IPS DF 6.9 (cell line): Measurements from ENCODE around the gene NKX1-1.

Experiments used
- DNase-seq: peaks from one replicate; pipeline ENCODE4 v3.0.0-alpha.2; 2013; ENCODE audit warnings: low read depth, low spot score
- H3K27ac ChIP-seq: one replicate; pipeline ENCODE4 v1.5.1; 2013; ENCODE audit warnings: low read length, control low read depth
- H3K27me3 ChIP-seq: 2 replicates; pipeline ENCODE4 v1.6.1; 2013; ENCODE audit warnings: mild to moderate bottlenecking, low read length; ENCODE audit not compliant: control insufficient read depth, insufficient read depth
- H3K36me3 ChIP-seq: 2 replicates; pipeline ENCODE4 v1.6.1; 2013; ENCODE audit warnings: low read length; ENCODE audit not compliant: control insufficient read depth, insufficient read depth
- H3K4me1 ChIP-seq: 2 replicates; pipeline ENCODE4 v1.6.1; 2013; ENCODE audit warnings: low read length; ENCODE audit not compliant: control insufficient read depth, insufficient read depth
- H3K4me3 ChIP-seq: 2 replicates; pipeline ENCODE4 v1.5.1; 2013; ENCODE audit warnings: mild to moderate bottlenecking, low read length
- H3K9me3 ChIP-seq: 2 replicates; pipeline ENCODE4 v1.6.1; 2013; ENCODE audit warnings: low read length, inconsistent platforms; ENCODE audit not compliant: control insufficient read depth, insufficient read depth
- WGBS: extraction: QIAGEN DNeasy Blood & Tissue Kit; methylation state at CpG from one replicate; pipeline ENCODE4 v1.1.7; 2013; ENCODE audit warnings: mixed read lengths, missing lambda C conversion rate; ENCODE audit not compliant: insufficient read length, insufficient coverage; 5-methylcytosine and 5-hydroxymethylcytosine counted together

NKX1-1 gene

GRCh38 chr4:1384675-1385372 is 21.4 kb downstream of the NKX1-1 start:
- H3K27ac ChIP-seq, result no peak overlapping the region
- peaks cover 11% of the 10 kb centered on the region for H3K36me3 ChIP-seq
- H3K4me1 ChIP-seq, result no peaks in the 10 kb centered on the region
- no CpG with 5 or more reads among the region's 16 CpGs for WGBS
- H3K4me3 ChIP-seq, result no peak overlapping the region
- no peak for DNase-seq
- H3K9me3 ChIP-seq, result no peaks in the 10 kb centered on the region
- H3K27me3 ChIP-seq, result no peaks in the 10 kb centered on the region

DNA sequence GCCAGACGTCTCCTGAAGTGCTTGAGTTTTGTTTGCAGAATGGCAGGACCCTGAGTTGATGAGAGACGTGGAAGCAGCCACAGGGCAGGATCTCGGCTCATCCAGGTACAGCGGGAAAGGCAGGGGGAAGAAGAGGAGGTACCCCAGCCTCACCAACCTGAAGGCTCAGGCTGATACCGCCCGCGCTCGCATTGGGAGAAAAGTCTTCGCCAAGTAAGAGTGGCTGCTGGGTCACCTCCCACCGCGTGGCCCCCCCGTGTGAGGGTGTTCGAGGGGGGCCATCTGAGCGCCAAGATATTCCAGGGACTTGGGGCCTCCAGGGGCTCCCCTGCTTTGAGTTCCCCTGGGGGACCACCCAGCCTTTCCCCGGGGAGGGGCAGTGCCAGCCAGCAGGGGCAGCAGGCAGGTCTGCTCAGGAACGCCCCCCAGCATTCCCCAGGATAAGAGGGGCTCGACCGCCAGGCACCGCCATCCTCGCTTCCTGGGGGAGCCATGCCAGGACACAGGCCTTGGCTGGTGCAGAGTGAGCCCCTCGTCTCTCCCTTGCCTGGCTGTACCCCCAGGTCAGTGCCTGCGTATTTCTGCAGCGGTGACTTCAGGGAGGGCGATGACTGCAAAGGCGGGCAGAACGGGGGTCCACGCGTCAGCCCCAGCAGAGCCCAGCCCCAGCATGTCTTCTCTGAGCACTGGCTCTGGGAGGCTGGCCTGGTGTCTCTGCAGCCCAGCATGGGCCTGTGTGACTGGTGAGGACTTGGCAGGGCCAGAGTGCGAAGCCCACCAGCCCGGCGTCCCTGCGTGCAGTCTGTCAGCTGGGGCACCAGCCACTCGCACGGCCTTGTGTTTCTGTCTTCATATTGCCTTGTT is 22.3 kb downstream of the NKX1-1 start:
- Histone ChIP-seq H3K4me1 (no peaks in the 10 kb centered on the region), H3K9me3 (no peaks in the 10 kb centered on the region), H3K27me3 (no peaks in the 10 kb centered on the region), H3K4me3 (no peak overlapping the region), H3K27ac (no peak overlapping the region), H3K36me3 (peaks cover 11% of the 10 kb centered on the region)
- no CpG with 5 or more reads among the region's 34 CpGs for WGBS
- no peak for DNase-seq

DNA sequence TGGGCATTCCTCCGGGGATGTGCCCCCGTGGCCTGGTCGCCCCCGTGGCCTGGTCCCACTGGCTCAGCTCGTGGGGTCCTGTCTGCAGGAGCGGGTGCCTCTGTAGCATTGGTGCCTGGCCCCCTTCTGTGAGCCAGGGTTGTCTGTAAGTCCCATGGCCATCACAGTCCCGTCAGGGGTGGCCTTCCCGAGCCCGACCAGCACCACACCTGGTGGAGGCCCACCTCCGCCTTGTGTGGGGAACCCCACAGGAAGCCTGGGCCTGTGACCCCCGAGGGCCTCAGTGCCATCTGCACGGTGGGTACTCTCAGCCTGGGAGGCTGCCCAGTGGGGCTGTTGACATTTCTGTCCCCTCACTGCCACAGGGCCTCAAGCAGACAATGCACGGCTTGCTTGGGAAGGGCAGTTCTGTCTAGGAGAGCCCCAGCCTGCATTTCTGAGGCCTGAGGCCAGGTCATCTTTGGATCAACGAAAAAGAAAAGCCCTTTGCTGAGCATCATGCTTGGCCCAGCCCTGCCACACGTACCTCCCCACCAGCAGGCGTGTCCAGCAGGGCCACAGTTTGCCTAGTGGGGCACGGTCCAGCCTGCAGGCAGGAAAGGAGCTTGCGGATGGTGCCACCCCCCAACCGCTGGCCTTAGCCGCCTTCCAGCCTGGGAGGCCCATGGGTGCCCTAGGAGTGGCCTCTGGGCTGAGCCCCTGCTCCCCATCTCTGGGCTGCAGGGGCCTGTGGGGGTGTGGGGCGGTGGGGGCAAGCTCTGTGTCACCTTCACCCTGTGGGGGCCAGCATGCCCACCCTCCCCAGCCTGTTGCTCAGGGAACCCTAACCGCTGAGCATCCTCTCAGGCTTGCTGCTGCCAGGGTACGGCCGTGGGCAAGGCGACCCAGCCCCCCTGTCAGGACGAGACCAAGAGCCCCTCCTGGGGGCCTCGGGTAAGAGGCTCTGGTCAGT is 23.2 kb downstream of the NKX1-1 start:
- peaks cover 11% of the 10 kb centered on the region for H3K36me3 ChIP-seq
- H3K4me3 ChIP-seq, result no peak overlapping the region
- H3K4me1 ChIP-seq, result no peaks in the 10 kb centered on the region
- H3K9me3 ChIP-seq, result no peaks in the 10 kb centered on the region
- DNase-seq, result no peak
- no peaks in the 10 kb centered on the region for H3K27me3 ChIP-seq
- H3K27ac ChIP-seq, result no peak overlapping the region
- no CpG with 5 or more reads among the region's 27 CpGs for WGBS

GRCh38 chr4:1381944-1382541 is 24.2 kb downstream of the NKX1-1 start:
- DNase-seq, result no peak
- WGBS, result no CpG with 5 or more reads among the region's 24 CpGs
- Histone ChIP-seq H3K27me3 (no peaks in the 10 kb centered on the region), H3K4me1 (no peaks in the 10 kb centered on the region), H3K36me3 (peaks cover 11% of the 10 kb centered on the region), H3K9me3 (no peaks in the 10 kb centered on the region), H3K27ac (no peak overlapping the region), H3K4me3 (no peak overlapping the region)

GRCh38 chr4:1381181-1381621 is 25.0 kb downstream of the NKX1-1 start:
- no peak overlapping the region for H3K27ac ChIP-seq
- H3K4me1 ChIP-seq, result no peaks in the 10 kb centered on the region
- no peak overlapping the region for H3K4me3 ChIP-seq
- peaks cover 15% of the 10 kb centered on the region for H3K36me3 ChIP-seq
- H3K9me3 ChIP-seq, result no peaks in the 10 kb centered on the region
- no peak for DNase-seq
- no peaks in the 10 kb centered on the region for H3K27me3 ChIP-seq
- no CpG with 5 or more reads among the region's 12 CpGs for WGBS

- peaks cover 11% of the 10 kb centered on the region; the same call in 1 of the 2 replicates for H3K36me3 ChIP-seq
- no peak for DNase-seq
- WGBS, result no CpG with 5 or more reads among the region's 36 CpGs
Observed at GRCh38 chr4:1380368-1381151, 25.7 kb downstream of the NKX1-1 start.

GRCh38 chr4:1379801-1380331 is 26.4 kb downstream of the NKX1-1 start:
- WGBS, result no CpG with 5 or more reads among the region's 31 CpGs

More at GRCh38 chr4:1380368-1381151, 25.7 kb downstream of the NKX1-1 start:
- H3K4me1 ChIP-seq, result no peaks in the 10 kb centered on the region
- H3K27me3 ChIP-seq, result no peaks in the 10 kb centered on the region
- H3K4me3 ChIP-seq, result no peak overlapping the region
- H3K9me3 ChIP-seq, result no peaks in the 10 kb centered on the region
- H3K27ac ChIP-seq, result no peak overlapping the region

GRCh38 chr4:1379351-1379781 is 26.9 kb downstream of the NKX1-1 start:
- Histone ChIP-seq H3K36me3 (peaks cover 11% of the 10 kb centered on the region; the same call in 1 of the 2 replicates), H3K4me3 (no peak overlapping the region), H3K27ac (no peak overlapping the region), H3K4me1 (no peaks in the 10 kb centered on the region), H3K27me3 (no peaks in the 10 kb centered on the region), H3K9me3 (no peaks in the 10 kb centered on the region)
- WGBS, result no CpG with 5 or more reads among the region's 27 CpGs
- DNase-seq, result no peak

More at GRCh38 chr4:1379801-1380331, 26.4 kb downstream of the NKX1-1 start:
- H3K4me3 ChIP-seq, result no peak overlapping the region
- no peaks in the 10 kb centered on the region for H3K4me1 ChIP-seq
- H3K36me3 ChIP-seq, result peaks cover 11% of the 10 kb centered on the region; the same call in 1 of the 2 replicates
- no peaks in the 10 kb centered on the region for H3K9me3 ChIP-seq
- no peak for DNase-seq
- H3K27ac ChIP-seq, result no peak overlapping the region
- H3K27me3 ChIP-seq, result no peaks in the 10 kb centered on the region

- DNase-seq, result no peak
- Histone ChIP-seq H3K27me3 (no peaks in the 10 kb centered on the region), H3K4me3 (no peak overlapping the region), H3K9me3 (no peaks in the 10 kb centered on the region), H3K36me3 (peaks cover 6% of the 10 kb centered on the region; the same call in 1 of the 2 replicates), H3K27ac (no peak overlapping the region), H3K4me1 (no peaks in the 10 kb centered on the region)
- no CpG with 5 or more reads among the region's 30 CpGs for WGBS
Observed at GRCh38 chr4:1378559-1379231, 27.5 kb downstream of the NKX1-1 start.
